IMR-90 (cell line): Measurements from ENCODE around the gene MAML3. TPM values are rescaled to one million over a fixed set of nuclear protein-coding genes. Genes with fewer than 3 reads are reported as not detected.

ENCODE experiments used
- ATAC-seq: fragments of 200-7000 bp; cut with Tn5 transposase; 2 replicates; pipeline ENCODE4 v1.9.1; 2020; ENCODE audit warnings: low read depth, mild to moderate bottlenecking, moderate library complexity
- BruUV-seq: library from RNA; stranded (reverse); fragments of 400-500 nt; replicated peaks from 2 replicates; lab custom pipeline; 2021; lab: Mats Ljungman, UMichigan
- CTCF ChIA-PET: fragments of 300-600 bp; formaldehyde crosslinking; extraction: SDS; loops from one replicate; lab custom pipeline; 2021; ENCODE audit warnings: antibody characterized with exemption; lab: Yijun Ruan, JAX
- POLR2A ChIA-PET: fragments of 300-600 bp; sonication (Branson Sonifier 250); formaldehyde crosslinking; loops from one replicate; lab custom pipeline; 2022; ENCODE audit warnings: antibody characterized with exemption; ENCODE audit not compliant: unreplicated experiment; lab: Charles Lee
- DNase-seq: peaks from one replicate; pipeline ENCODE4 v3.0.0; 2013
- H2AFZ ChIP-seq: replicated peaks from 2 replicates; pipeline ENCODE3; 2013; ENCODE audit warnings: low read length, mild to moderate bottlenecking; ENCODE audit not compliant: poor library complexity
- H2AK5ac ChIP-seq: 2 replicates; pipeline ENCODE4 v1.6.1; 2013; ENCODE audit warnings: low read depth, low read length, inconsistent platforms
- H2AK9ac ChIP-seq: replicated peaks from 2 replicates; pipeline ENCODE3; 2013; ENCODE audit warnings: mild to moderate bottlenecking, low read depth, low read length, moderate library complexity; ENCODE audit not compliant: poor library complexity
- H2BK120ac ChIP-seq: 2 replicates; pipeline ENCODE4 v1.6.1; 2013; ENCODE audit warnings: low read depth, low read length, inconsistent platforms
- H2BK15ac ChIP-seq: 3 replicates; pipeline ENCODE4 v1.6.1; 2013; ENCODE audit warnings: low read depth, low read length, inconsistent platforms
- H2BK20ac ChIP-seq: 2 replicates; pipeline ENCODE4 v1.6.1; 2013; ENCODE audit warnings: low read depth, mild to moderate bottlenecking, inconsistent platforms, low read length, moderate library complexity
- H2BK5ac ChIP-seq: 2 replicates; pipeline ENCODE4 v1.6.1; 2013; ENCODE audit warnings: mild to moderate bottlenecking, low read depth, low read length, inconsistent platforms; ENCODE audit not compliant: poor library complexity, severe bottlenecking
- H3K14ac ChIP-seq: replicated peaks from 2 replicates; pipeline ENCODE4 v1.6.1; 2013; ENCODE audit warnings: low read depth, low read length, inconsistent platforms
- H3K18ac ChIP-seq: 2 replicates; pipeline ENCODE4 v1.6.1; 2013; ENCODE audit warnings: low read depth, low read length, control low read depth
- H3K23ac ChIP-seq: 2 replicates; pipeline ENCODE4 v1.6.1; 2013; ENCODE audit warnings: low read depth, low read length, inconsistent platforms
- H3K27ac ChIP-seq: 2 replicates; pipeline ENCODE4 v1.5.1; 2013; ENCODE audit warnings: mild to moderate bottlenecking, control low read depth, low read length; ENCODE audit not compliant: insufficient read depth
- H3K27me3 ChIP-seq: 2 replicates; pipeline ENCODE4 v1.6.1; 2013; ENCODE audit warnings: low read length; ENCODE audit not compliant: control insufficient read depth, insufficient read depth
- H3K36me3 ChIP-seq: 2 replicates; pipeline ENCODE4 v1.6.1; 2013; ENCODE audit warnings: low read length, mixed read lengths; ENCODE audit not compliant: control insufficient read depth, insufficient read depth
- H3K4ac ChIP-seq: 2 replicates; pipeline ENCODE4 v1.6.1; 2013; ENCODE audit warnings: low read depth, low read length, inconsistent platforms
- H3K4me1 ChIP-seq: 2 replicates; pipeline ENCODE4 v1.6.1; 2013; ENCODE audit warnings: low read length, mixed read lengths; ENCODE audit not compliant: control insufficient read depth, insufficient read depth
- H3K4me2 ChIP-seq: 2 replicates; pipeline ENCODE4 v1.6.1; 2013; ENCODE audit warnings: low read depth, mild to moderate bottlenecking, control low read depth, low read length, moderate library complexity
- H3K4me3 ChIP-seq: 2 replicates; pipeline ENCODE4 v1.5.1; 2013; ENCODE audit warnings: low read depth, mild to moderate bottlenecking, control low read depth, low read length, moderate library complexity; ENCODE audit not compliant: insufficient read depth
- H3K56ac ChIP-seq: 2 replicates; pipeline ENCODE4 v1.6.1; 2013; ENCODE audit warnings: low read length, inconsistent platforms; ENCODE audit not compliant: insufficient read depth; ENCODE audit errors: extremely low read depth
- H3K79me1 ChIP-seq, 2 experiments: 2 replicates each; pipeline ENCODE4 v1.6.1; 2013; ENCODE audit warnings: low read length in 2 of 2, inconsistent platforms in 1 of 2, low read depth in 1 of 2
- H3K9ac ChIP-seq: 2 replicates; pipeline ENCODE4 v1.6.1; 2013; ENCODE audit warnings: low read depth, low read length, control low read depth
- H3K9me1 ChIP-seq: 2 replicates; pipeline ENCODE4 v1.6.1; 2013; ENCODE audit warnings: low read length, inconsistent platforms; ENCODE audit not compliant: insufficient read depth
- H3K9me3 ChIP-seq: 2 replicates; pipeline ENCODE4 v1.6.1; 2013; ENCODE audit warnings: low read length; ENCODE audit not compliant: control insufficient read depth, insufficient read depth
- H4K20me1 ChIP-seq: 2 replicates; pipeline ENCODE4 v1.6.1; 2013; ENCODE audit warnings: low read length, inconsistent platforms; ENCODE audit not compliant: insufficient read depth
- H4K5ac ChIP-seq: 2 replicates; pipeline ENCODE4 v1.6.1; 2013; ENCODE audit warnings: mild to moderate bottlenecking, low read depth, low read length, control low read depth
- H4K8ac ChIP-seq, 2 experiments: 2 replicates each; pipeline ENCODE4 v1.6.1; 2013; ENCODE audit warnings: low read depth in 2 of 2, low read length in 2 of 2, control low read depth in 1 of 2, inconsistent platforms in 1 of 2
- H4K91ac ChIP-seq: 2 replicates; pipeline ENCODE4 v1.6.1; 2013; ENCODE audit warnings: low read depth, low read length, inconsistent platforms; ENCODE audit not compliant: insufficient read depth
- BHLHE40 ChIP-seq: fragments of 150-350 bp; IDR thresholded peaks from 2 replicates; pipeline ENCODE4 v1.6.1; 2016; ENCODE audit warnings: mild to moderate bottlenecking, low read depth, low read length
- MAFK ChIP-seq: IDR thresholded peaks from 2 replicates; pipeline ENCODE4 v1.6.1; 2012; ENCODE audit warnings: low read depth, low read length, improper control_type of control experiment
- MAZ ChIP-seq: IDR thresholded peaks from 2 replicates; pipeline ENCODE4 v1.6.1; 2012; ENCODE audit warnings: low read depth, mild to moderate bottlenecking, low read length, improper control_type of control experiment, moderate library complexity, borderline replicate concordance
- MXI1 ChIP-seq: IDR thresholded peaks from 2 replicates; pipeline ENCODE4 v1.6.1; 2012; ENCODE audit warnings: low read depth, mild to moderate bottlenecking, low read length, moderate library complexity, borderline replicate concordance
- RCOR1 ChIP-seq: IDR thresholded peaks from 2 replicates; pipeline ENCODE4 v1.6.1; 2012; ENCODE audit warnings: mild to moderate bottlenecking, low read length, improper control_type of control experiment; ENCODE audit not compliant: insufficient replicate concordance
- RFX5 ChIP-seq: IDR thresholded peaks from 2 replicates; pipeline ENCODE4 v1.8.0; 2012; ENCODE audit warnings: low read depth, mild to moderate bottlenecking, low read length, moderate library complexity
- SMC3 ChIP-seq: fragments of 150-350 bp; IDR thresholded peaks from 2 replicates; pipeline ENCODE4 v1.6.1; 2016; ENCODE audit warnings: low read depth, mild to moderate bottlenecking, antibody characterized with exemption, low read length, moderate library complexity
- WGBS, 2 experiments: methylation state at CpG; one replicate each; pipeline versions ENCODE4 v1.1.5 to v1.1.7; 2013; ENCODE audit warnings: missing lambda C conversion rate in 2 of 2; ENCODE audit not compliant: insufficient read length in 1 of 2; ENCODE audit errors: extremely low coverage in 2 of 2; 5-methylcytosine and 5-hydroxymethylcytosine counted together
- dilution Hi-C: fragments of 300-500 bp; cut with HindIII; formaldehyde crosslinking; loops from one replicate; pipeline ENCODE4 v1.14.3; 2018; ENCODE audit warnings: low sequenced_read_pairs; ENCODE audit not compliant: unreplicated experiment
- in situ Hi-C: fragments of 300-500 bp; cut with MboI; formaldehyde crosslinking; loops from 3 replicates; pipeline ENCODE4 v1.14.3; 2019; ENCODE audit warnings: low sequenced_read_pairs, inconsistent platforms, mixed read lengths
- intact Hi-C: fragments of 100-400 bp; cut with micrococcal nuclease; formaldehyde crosslinking; loops from 2 replicates; pipeline ENCODE4 v1.10.0; 2022
- polyA plus RNA-seq, 3 experiments: library from polyadenylated mRNA; depleted of rRNA; stranded (reverse); fragments of >200 nt; gene quantifications; 2 replicates each; pipeline ENCODE4 v1.2.3, GENCODE V29; 2012; ENCODE audit warnings: low replicate concordance in 1 of 3
- total RNA-seq: library from RNA; depleted of rRNA; stranded (reverse); fragments of >200 nt; gene quantifications from 2 replicates; pipeline ENCODE4 v1.2.3, GENCODE V29; 2012
- TF ChIP-seq, protein P1 (sequence below): conservative IDR thresholded peaks from 2 replicates; pipeline ENCODE4 v1.5.1; 2012; ENCODE audit warnings: mild to moderate bottlenecking, low read depth, low read length, improper control_type of control experiment
- TF ChIP-seq, protein P2 (sequence below): fragments of 150-350 bp; IDR thresholded peaks from 2 replicates; pipeline ENCODE4 v1.6.1; 2017; ENCODE audit warnings: mild to moderate bottlenecking, antibody characterized with exemption, low read length, low read depth
- TF ChIP-seq, protein P3 (sequence below): fragments of 150-350 bp; IDR thresholded peaks from 2 replicates; pipeline ENCODE4 v1.6.1; 2016; ENCODE audit warnings: low read depth, mild to moderate bottlenecking, low read length, moderate library complexity, borderline replicate concordance

Gene MAML3
- total and polyA plus RNA-seq, 2 of the 4 experiments (the other 2 are of a cell fraction), result 0.90 to 1.7 TPM

DNA sequence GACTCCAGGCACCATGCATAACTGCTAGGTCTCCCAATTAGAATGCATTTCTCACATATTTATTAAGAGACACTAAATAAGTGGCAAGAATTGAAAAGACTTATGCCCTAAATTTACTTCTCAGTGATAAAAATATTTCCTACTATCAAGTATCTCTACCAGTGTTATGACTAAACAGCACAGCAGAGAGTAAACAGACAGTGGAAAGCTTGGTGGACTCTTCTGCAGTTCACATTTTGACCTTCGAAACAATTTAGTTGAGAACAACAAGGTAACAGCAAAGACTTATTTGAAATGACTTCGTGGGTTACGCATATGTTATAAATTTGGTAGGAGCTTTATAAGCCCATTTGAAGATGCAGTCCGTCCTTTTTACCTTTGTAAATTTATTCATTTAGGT is 16.3 kb upstream of the MAML3 start:
- dilution Hi-C loops, result no loop called here
- no peak overlapping the region for H2BK15ac ChIP-seq
- no peaks in the 10 kb centered on the region for H3K79me1 ChIP-seq
- H3K9ac ChIP-seq, result no peak overlapping the region
- no peaks in the 10 kb centered on the region for H4K20me1 ChIP-seq
- no peak overlapping the region for H4K5ac ChIP-seq
- H4K8ac ChIP-seq, result no peak overlapping the region
- ATAC-seq, result no peak
- H3K4me3 ChIP-seq, result no peak overlapping the region
- ChIA-PET CTCF (no interaction called here), POLR2A (no interaction called here)
- H3K27ac ChIP-seq, result no peak overlapping the region
- no TSS peak for BruUV-seq
- H3K14ac ChIP-seq, result no peak overlapping the region
- H2AK9ac ChIP-seq, result no peak overlapping the region
- intact Hi-C loops, result no loop called here
- no peak overlapping the region for H2BK20ac ChIP-seq
- H3K4me2 ChIP-seq, result no peak overlapping the region
- H3K56ac ChIP-seq, result no peak overlapping the region
- no peak overlapping the region for H2AFZ ChIP-seq
- in situ Hi-C loops, result no loop called here
- no peak overlapping the region for H2AK5ac ChIP-seq
- H3K9me1 ChIP-seq, result no peaks in the 10 kb centered on the region
- H2BK5ac ChIP-seq, result no peak overlapping the region
- no peaks in the 10 kb centered on the region for H3K36me3 ChIP-seq
- H2BK120ac ChIP-seq, result no peak overlapping the region
- TF ChIP-seq, protein P1, sequence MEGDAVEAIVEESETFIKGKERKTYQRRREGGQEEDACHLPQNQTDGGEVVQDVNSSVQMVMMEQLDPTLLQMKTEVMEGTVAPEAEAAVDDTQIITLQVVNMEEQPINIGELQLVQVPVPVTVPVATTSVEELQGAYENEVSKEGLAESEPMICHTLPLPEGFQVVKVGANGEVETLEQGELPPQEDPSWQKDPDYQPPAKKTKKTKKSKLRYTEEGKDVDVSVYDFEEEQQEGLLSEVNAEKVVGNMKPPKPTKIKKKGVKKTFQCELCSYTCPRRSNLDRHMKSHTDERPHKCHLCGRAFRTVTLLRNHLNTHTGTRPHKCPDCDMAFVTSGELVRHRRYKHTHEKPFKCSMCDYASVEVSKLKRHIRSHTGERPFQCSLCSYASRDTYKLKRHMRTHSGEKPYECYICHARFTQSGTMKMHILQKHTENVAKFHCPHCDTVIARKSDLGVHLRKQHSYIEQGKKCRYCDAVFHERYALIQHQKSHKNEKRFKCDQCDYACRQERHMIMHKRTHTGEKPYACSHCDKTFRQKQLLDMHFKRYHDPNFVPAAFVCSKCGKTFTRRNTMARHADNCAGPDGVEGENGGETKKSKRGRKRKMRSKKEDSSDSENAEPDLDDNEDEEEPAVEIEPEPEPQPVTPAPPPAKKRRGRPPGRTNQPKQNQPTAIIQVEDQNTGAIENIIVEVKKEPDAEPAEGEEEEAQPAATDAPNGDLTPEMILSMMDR, result no peak
- TF ChIP-seq, protein P2, sequence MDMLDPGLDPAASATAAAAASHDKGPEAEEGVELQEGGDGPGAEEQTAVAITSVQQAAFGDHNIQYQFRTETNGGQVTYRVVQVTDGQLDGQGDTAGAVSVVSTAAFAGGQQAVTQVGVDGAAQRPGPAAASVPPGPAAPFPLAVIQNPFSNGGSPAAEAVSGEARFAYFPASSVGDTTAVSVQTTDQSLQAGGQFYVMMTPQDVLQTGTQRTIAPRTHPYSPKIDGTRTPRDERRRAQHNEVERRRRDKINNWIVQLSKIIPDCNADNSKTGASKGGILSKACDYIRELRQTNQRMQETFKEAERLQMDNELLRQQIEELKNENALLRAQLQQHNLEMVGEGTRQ, result no peak
- TF ChIP-seq SMC3 (no peak), MAZ (no peak), RCOR1 (no peak), MXI1 (no peak), RFX5 (no peak), BHLHE40 (no peak), MAFK (no peak)
- TF ChIP-seq, protein P3, sequence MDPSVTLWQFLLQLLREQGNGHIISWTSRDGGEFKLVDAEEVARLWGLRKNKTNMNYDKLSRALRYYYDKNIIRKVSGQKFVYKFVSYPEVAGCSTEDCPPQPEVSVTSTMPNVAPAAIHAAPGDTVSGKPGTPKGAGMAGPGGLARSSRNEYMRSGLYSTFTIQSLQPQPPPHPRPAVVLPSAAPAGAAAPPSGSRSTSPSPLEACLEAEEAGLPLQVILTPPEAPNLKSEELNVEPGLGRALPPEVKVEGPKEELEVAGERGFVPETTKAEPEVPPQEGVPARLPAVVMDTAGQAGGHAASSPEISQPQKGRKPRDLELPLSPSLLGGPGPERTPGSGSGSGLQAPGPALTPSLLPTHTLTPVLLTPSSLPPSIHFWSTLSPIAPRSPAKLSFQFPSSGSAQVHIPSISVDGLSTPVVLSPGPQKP, result no peak
- no peak overlapping the region for H3K23ac ChIP-seq
- no peaks in the 10 kb centered on the region for H3K27me3 ChIP-seq
- DNase-seq, result no peak
- WGBS, 2 experiments, result no CpG with 5 or more reads among the region's 4 CpGs
- H3K4me1 ChIP-seq, result no peaks in the 10 kb centered on the region
- H3K4ac ChIP-seq, result no peak overlapping the region
- H4K91ac ChIP-seq, result no peak overlapping the region
- H3K18ac ChIP-seq, result no peak overlapping the region
- no peaks in the 10 kb centered on the region for H3K9me3 ChIP-seq
